GM21786 (cell line): ENCODE data around the gene PITPNM1.
"Not testable (repeated sequence)": the region's sequence is repeated elsewhere in the genome, so short reads cannot be mapped to it uniquely, and the experiment has no call there.

ENCODE experiments used
- ATAC-seq: cut with Tn5 transposase; IDR thresholded peaks from one replicate; pipeline ENCODE4 v1.9.1; 2021; ENCODE audit not compliant: unreplicated experiment

The PITPNM1 gene

GRCh38 chr11:67491276-67492068 lies 13.7 kb downstream of the PITPNM1 start:
- ATAC-seq = no peak

DNA sequence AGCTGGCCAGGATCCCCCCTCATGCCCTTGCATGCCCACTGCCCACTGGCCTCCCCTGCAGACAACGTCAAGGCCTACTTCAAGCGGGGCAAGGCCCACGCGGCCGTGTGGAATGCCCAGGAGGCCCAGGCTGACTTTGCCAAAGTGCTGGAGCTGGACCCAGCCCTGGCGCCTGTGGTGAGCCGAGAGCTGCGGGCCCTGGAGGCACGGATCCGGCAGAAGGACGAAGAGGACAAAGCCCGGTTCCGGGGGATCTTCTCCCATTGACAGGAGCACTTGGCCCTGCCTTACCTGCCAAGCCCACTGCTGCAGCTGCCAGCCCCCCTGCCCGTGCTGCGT lies 14.5 kb downstream of the PITPNM1 start:
- no peak for ATAC-seq

- ATAC-seq = no peak
Measured at GRCh38 chr11:67489885-67490726, 15.1 kb downstream of the PITPNM1 start.

DNA sequence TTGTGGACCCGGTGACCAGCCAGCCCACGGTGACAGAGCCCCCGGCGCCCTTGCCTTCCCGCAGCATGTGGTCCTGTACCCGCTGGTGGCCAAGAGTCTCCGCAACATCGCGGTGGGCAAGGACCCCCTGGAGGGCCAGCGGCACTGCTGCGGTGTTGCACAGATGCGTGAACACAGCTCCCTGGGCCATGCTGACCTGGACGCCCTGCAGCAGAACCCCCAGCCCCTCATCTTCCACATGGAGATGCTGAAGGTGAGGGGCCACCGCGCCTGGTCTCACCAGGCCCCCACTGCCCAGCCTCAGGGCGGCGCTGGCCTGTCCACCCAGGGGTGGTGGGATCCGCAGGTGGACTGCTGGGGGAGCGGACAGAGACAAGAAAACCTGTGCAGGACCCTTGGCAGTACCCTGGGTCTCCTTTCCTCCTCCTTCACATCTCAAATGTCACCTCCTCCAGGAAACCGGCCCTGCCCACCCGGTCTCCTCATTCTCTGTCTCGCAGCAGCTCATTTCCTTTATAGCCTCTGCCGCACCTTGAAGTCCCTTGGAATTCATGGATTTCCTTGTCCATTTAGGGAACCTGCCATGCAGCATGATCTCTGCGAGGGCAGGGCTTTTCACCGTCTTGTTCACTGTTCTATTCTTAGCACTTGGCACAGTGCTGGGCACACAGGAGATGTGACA lies 15.8 kb downstream of the PITPNM1 start:
- no peak for ATAC-seq

- no peak for ATAC-seq
Measured at GRCh38 chr11:67486481-67487195, 18.5 kb downstream of the PITPNM1 start.

- peak; percentile 21 for ATAC-seq
Measured at GRCh38 chr11:67485873-67486361, 19.2 kb downstream of the PITPNM1 start.

- ATAC-seq = no peak
Measured at GRCh38 chr11:67484847-67485311, 20.3 kb downstream of the PITPNM1 start.

GRCh38 chr11:67483831-67484665 lies 21.1 kb downstream of the PITPNM1 start:
- ATAC-seq = no peak

- ATAC-seq = peak; percentile 50
Measured at GRCh38 chr11:67482827-67483798, 22.1 kb downstream of the PITPNM1 start, which contains the start of gene AIP. Gene AIP (plus strand): TSS chr11:67483026. CDS start chr11:67483159, 133 bp downstream.

- no peak for ATAC-seq
Measured at GRCh38 chr11:67482275-67482826, 22.8 kb downstream of the PITPNM1 start.

DNA sequence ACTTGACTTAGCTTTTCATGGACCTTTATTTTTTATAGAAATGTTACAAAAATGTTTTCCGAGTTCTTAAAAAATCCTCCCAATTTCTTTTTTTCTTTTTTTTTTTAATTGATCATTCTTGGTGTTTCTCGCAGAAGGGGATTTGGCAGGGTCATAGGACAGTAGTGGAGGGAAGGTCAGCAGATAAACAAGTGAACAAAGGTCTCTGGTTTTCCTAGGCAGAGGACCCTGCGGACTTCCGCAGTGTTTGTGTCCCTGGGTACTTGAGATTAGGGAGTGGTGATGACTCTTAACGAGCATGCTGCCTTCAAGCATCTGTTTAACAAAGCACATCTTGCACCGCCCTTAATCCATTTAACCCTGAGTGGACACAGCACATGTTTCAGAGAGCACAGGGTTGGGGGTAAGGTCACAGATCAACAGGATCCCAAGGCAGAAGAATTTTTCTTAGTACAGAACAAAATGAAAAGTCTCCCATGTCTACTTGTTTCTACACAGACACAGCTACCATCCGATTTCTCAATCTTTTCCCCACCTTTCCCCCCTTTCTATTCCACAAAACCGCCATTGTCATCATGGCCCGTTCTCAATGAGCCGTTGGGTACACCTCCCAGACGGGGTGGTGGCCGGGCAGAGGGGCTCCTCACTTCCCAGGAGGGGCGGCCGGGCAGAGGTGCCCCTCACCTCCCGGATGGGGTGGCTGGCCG lies 27.7 kb downstream of the PITPNM1 start:
- not testable (repeated sequence) for ATAC-seq

DNA sequence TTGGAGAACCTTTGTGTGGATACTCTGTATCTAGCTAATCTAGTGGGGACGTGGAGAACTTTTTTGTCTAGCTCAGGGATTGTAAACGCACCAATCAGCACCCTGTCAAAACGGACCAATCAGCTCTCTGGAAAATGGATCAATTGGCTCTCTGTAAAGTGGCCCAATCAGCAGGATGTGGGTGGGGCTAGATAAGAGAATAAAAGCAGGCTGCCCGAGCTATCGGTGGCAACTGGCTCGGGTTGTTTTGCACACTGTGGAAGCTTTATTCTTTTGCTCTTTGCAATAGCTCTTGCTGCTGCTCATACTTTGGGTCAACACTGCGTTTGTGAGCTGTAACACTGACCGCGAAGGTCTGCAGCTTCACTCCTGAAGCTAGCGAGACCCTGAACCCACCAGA lies 28.5 kb downstream of the PITPNM1 start:
- ATAC-seq = not testable (repeated sequence)

- no peak for ATAC-seq
Measured at GRCh38 chr11:67472882-67473281, 32.3 kb downstream of the PITPNM1 start.

DNA sequence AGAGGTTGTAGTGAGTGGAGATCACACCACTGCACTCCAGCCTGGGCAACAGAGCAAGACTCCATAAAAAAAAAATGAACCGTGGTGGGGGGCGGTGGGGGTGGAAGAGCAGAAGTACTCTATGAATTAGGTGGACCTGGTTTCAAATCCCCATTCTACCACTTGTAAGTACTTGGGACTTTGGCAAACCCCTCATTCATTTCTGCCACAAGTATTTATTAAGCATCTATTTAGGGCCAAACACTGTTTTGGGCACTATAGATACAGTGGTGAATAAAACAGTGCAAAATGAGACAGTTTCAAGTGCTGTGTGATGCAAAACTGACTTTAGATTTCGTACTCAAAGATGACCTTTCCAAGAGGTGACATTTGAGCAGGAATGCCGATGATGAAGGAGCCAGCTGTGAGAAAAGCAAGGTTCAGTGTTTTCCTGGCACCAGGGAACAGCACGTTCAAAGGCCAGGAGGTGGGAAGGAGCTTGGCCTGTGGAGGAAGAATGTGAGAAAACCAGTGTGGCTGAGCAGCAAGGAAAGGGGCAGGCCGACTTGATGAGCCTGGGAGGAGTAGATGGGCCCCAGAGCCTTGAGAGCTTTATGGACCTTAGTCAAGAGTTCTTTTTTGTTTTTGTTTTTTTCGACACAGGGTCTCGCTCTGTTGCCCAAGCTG lies 34.7 kb downstream of the PITPNM1 start:
- ATAC-seq = no peak

DNA sequence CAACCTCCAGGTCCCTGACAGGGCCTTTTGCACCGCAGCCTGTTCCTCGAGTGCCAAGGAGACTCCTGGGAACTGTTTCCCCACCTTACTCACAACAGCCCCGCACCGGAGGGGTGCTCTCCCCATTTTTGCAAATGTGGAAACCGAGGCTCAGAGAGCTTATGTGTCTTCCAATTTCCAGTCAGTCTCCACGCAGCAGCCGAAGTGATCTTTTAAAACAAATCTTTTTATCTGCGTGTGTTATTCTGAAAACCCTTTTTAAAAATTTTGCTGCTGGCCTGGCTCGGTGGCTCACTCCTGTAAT lies 35.7 kb downstream of the PITPNM1 start:
- no peak for ATAC-seq

DNA sequence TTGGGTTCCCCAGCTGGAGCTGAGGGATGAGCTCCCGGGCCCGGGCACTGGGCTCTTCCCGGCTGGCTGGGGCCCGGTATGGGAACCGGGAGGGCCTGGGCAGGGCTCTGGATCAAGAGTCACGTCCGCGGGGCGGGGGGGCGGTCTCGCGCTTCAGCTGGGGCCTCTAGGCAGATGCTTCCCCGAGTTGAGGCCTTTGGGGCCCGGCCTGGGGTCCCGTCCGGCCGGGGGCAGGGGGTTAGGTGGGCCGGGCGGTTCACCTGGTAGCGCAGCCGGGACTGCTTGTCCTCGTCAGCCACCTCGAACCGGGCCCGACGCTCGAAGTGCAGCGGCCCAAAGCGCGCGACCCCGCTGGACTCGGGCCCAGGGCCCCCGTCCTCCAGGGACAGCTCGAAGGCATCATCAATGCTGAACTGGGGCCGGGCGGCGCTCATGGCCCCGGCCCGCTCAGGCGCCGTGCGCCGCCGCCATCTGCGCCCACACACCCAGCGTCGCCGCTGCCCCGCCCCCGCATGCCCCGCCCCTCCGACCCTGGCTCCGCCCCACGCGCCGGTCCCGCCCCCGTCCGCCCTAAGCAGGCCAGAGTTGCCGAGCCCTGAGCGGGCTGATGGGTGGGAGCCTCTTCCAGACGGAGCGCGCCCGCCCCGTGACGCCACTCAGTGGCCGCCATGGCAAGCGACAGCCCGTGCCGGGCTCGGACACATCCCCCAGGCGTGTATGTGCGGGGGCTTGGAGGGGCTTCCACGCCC lies 36.2 kb downstream of the PITPNM1 start, which contains the start of gene TMEM134:
TMEM134 (minus strand) TSS at position 493 of the 749 bp plus-strand sequence; CDS start at position 434, 59 bp downstream.
- ATAC-seq = peak; percentile 55

GRCh38 chr11:67468456-67468758 lies 36.8 kb downstream of the PITPNM1 start:
- ATAC-seq = no peak
